ENCODE results near the gene HTR3D. TPM values are rescaled to one million over a fixed set of nuclear protein-coding genes. Genes with fewer than 3 reads are reported as not detected.

Gene HTR3D
- total RNA-seq, 2 donors from 2014 or later = not detected

GRCh38 chr3:184082465-184082864 is 50.9 kb downstream of the HTR3D start:
- no peaks in the 10 kb centered on the region for H3K4me1 ChIP-seq
- H3K4me3 ChIP-seq = no peak overlapping the region
- DNase-seq (ENCODE audit: low spot score) = no peak
- TF ChIP-seq CTCF (IDR thresholded peaks at IDR 0.05) = no peak
- H3K36me3 ChIP-seq = no peaks in the 10 kb centered on the region
- H3K9me3 ChIP-seq = no peaks in the 10 kb centered on the region
- H3K27me3 ChIP-seq = no peaks in the 10 kb centered on the region
- H3K27ac ChIP-seq = no peak overlapping the region

GRCh38 chr3:184085389-184085852 is 53.9 kb downstream of the HTR3D start:
- Histone ChIP-seq H3K36me3 (no peaks in the 10 kb centered on the region), H3K27me3 (no peaks in the 10 kb centered on the region), H3K4me3 (no peak overlapping the region), H3K4me1 (no peaks in the 10 kb centered on the region), H3K27ac (no peak overlapping the region), H3K9me3 (no peaks in the 10 kb centered on the region)
- TF ChIP-seq CTCF (IDR thresholded peaks at IDR 0.05) = no peak
- DNase-seq (ENCODE audit: low spot score) = no peak

Other genes starting within 250 kb of the HTR3D start
- 1 to 10 TPM in 1 of 2 donors, under 1 TPM in 1; 0.79 to 9.6 TPM for gene MAP6D1, start 206.2 kb upstream of the HTR3D start, total RNA-seq
- 10 to 100 TPM; 34.1 to 58.3 TPM for gene PARL, start 146.9 kb upstream of the HTR3D start, total RNA-seq
- 10 to 100 TPM; 17.5 to 23.1 TPM for gene ABCC5, start 13.9 kb upstream of the HTR3D start, total RNA-seq
- not detected for gene HTR3C, start 21.3 kb downstream of the HTR3D start, total RNA-seq
- gene HTR3E, start 65.3 kb downstream of the HTR3D start, total RNA-seq = not detected
- gene EIF2B5, start 103.6 kb downstream of the HTR3D start, total RNA-seq = 10 to 100 TPM; 19.6 to 24.3 TPM
- 10 to 100 TPM; 43.5 to 66.1 TPM for gene DVL3, start 123.6 kb downstream of the HTR3D start, total RNA-seq
- gene AP2M1, start 143.1 kb downstream of the HTR3D start, total RNA-seq = 100 to 1,000 TPM; 183 to 235 TPM
- 10 to 100 TPM; 42.8 to 47.9 TPM for gene ABCF3, start 154.5 kb downstream of the HTR3D start, total RNA-seq
- gene VWA5B2, start 197.8 kb downstream of the HTR3D start, total RNA-seq = not detected
- gene ALG3, start 217.2 kb downstream of the HTR3D start, total RNA-seq = 10 to 100 TPM; 50.6 to 50.8 TPM
- gene EEF1AKMT4, start 217.9 kb downstream of the HTR3D start, total RNA-seq = 1 to 10 TPM; 2.1 TPM
- not detected for gene CAMK2N2, start 229.8 kb downstream of the HTR3D start, total RNA-seq
- gene ECE2, start 244.3 kb downstream of the HTR3D start, total RNA-seq = 1 to 10 TPM in 1 of 2 donors, not detected in 1; 1.6 TPM